Neural cell (in vitro differentiated cells): ENCODE results near the gene KCNIP3. TPM values are rescaled to one million over a fixed set of nuclear protein-coding genes. Genes with fewer than 3 reads are reported as not detected.

Experiments
- H2AFZ ChIP-seq: fragments of 200-600, 300-800 bp; sonication (generic), shearing (Covaris generic); 2 replicates; pipeline ENCODE4 v1.6.0; 2014; ENCODE audit warnings: low read depth, mild to moderate bottlenecking, antibody characterized with exemption, low read length, moderate library complexity
- H3F3A ChIP-seq: fragments of 200-600 bp; shearing (Covaris generic); 2 replicates; pipeline ENCODE4 v1.6.1; 2016; ENCODE audit warnings: mild to moderate bottlenecking, moderate library complexity, mixed read lengths, antibody characterized with exemption, low read length; ENCODE audit not compliant: insufficient read depth, poor library complexity, severe bottlenecking
- H3K27ac ChIP-seq: fragments of 200-600, 300-800 bp; sonication (generic), shearing (Covaris generic); 2 replicates; pipeline ENCODE4 v1.5.1; 2014; ENCODE audit warnings: mild to moderate bottlenecking, low read length, moderate library complexity
- H3K27me3 ChIP-seq: fragments of 300-800, 200-600 bp; sonication (generic), shearing (Covaris generic); 2 replicates; pipeline ENCODE4 v1.6.0; 2014; ENCODE audit warnings: mild to moderate bottlenecking, low read depth, low read length, moderate library complexity; ENCODE audit not compliant: insufficient read depth
- H3K36me3 ChIP-seq: fragments of 300-800, 200-600 bp; sonication (generic), shearing (Covaris generic); 2 replicates; pipeline ENCODE4 v1.5.1; 2014; ENCODE audit warnings: mild to moderate bottlenecking, antibody characterized with exemption, low read length, moderate library complexity; ENCODE audit not compliant: insufficient read depth
- H3K4me2 ChIP-seq: fragments of 300-800, 200-600 bp; sonication (generic), shearing (Covaris generic); 2 replicates; pipeline ENCODE4 v1.6.0; 2014; ENCODE audit warnings: mild to moderate bottlenecking, low read length
- H3K4me3 ChIP-seq: fragments of 300-800, 200-600 bp; sonication (generic), shearing (Covaris generic); 2 replicates; pipeline ENCODE4 v1.5.1; 2014; ENCODE audit warnings: mild to moderate bottlenecking, low read length, moderate library complexity
- H3K79me2 ChIP-seq: fragments of 200-600 bp; shearing (Covaris generic); replicated peaks from 2 replicates; pipeline ENCODE4 v1.6.0; 2014; ENCODE audit warnings: mild to moderate bottlenecking, low read length, moderate library complexity; ENCODE audit not compliant: insufficient read depth
- H3K9ac ChIP-seq: fragments of 300-800, 200-600 bp; sonication (generic), shearing (Covaris generic); 2 replicates; pipeline ENCODE4 v1.6.1; 2016; ENCODE audit warnings: mild to moderate bottlenecking, low read length, mixed read lengths
- H3K9me2 ChIP-seq: fragments of 200-600 bp; shearing (Covaris generic); 2 replicates; pipeline ENCODE4 v1.6.1; 2016; ENCODE audit warnings: mild to moderate bottlenecking, low read length, mixed read lengths; ENCODE audit not compliant: insufficient read depth
- H3K9me3 ChIP-seq: fragments of 200-600, 300-800 bp; sonication (generic), shearing (Covaris generic); 2 replicates; pipeline ENCODE4 v1.6.1; 2016; ENCODE audit warnings: mild to moderate bottlenecking, mixed run types, low read length, moderate library complexity, mixed read lengths
- H4K20me1 ChIP-seq: fragments of 200-600 bp; shearing (Covaris generic); 2 replicates; pipeline ENCODE4 v1.6.1; 2016; ENCODE audit warnings: mild to moderate bottlenecking, mixed run types; ENCODE audit not compliant: insufficient read depth
- EP300 ChIP-seq: fragments of 450-650 bp; conservative IDR thresholded peaks from 2 replicates; pipeline ENCODE4 v1.6.1; 2014; ENCODE audit warnings: antibody characterized with exemption, mild to moderate bottlenecking, moderate library complexity; ENCODE audit not compliant: poor library complexity, severe bottlenecking
- EZH2 ChIP-seq: fragments of 200-600, 300-800 bp; shearing (Covaris generic), sonication (generic); IDR thresholded peaks from 2 replicates; pipeline ENCODE4 v1.6.1; 2014; ENCODE audit warnings: antibody characterized with exemption, low read length, borderline replicate concordance, mild to moderate bottlenecking; ENCODE audit not compliant: insufficient read depth, poor library complexity, severe bottlenecking
- MXI1 ChIP-seq: fragments of 450-650 bp; conservative IDR thresholded peaks from 2 replicates; pipeline ENCODE4 v1.6.1; 2014; ENCODE audit warnings: antibody characterized with exemption, mild to moderate bottlenecking; ENCODE audit not compliant: poor library complexity, severe bottlenecking
- POLR2AphosphoS5 ChIP-seq: IDR thresholded peaks from 2 replicates; pipeline ENCODE4 v1.6.1; 2012
- RAD21 ChIP-seq: fragments of 450-650 bp; conservative IDR thresholded peaks from 2 replicates; pipeline ENCODE4 v1.6.1; 2014; ENCODE audit warnings: antibody characterized with exemption, mild to moderate bottlenecking, moderate library complexity
- SMC3 ChIP-seq: fragments of 450-650 bp; conservative IDR thresholded peaks from 2 replicates; pipeline ENCODE4 v1.6.1; 2014; ENCODE audit warnings: antibody characterized with exemption, mild to moderate bottlenecking, moderate library complexity; ENCODE audit not compliant: poor library complexity
- polyA plus RNA-seq: library from polyadenylated mRNA; depleted of rRNA; stranded (reverse); fragments of >200 nt; gene quantifications from 2 replicates; pipeline ENCODE4 v1.2.3, GENCODE V29; 2014
- TF ChIP-seq, protein P1 (sequence below): IDR thresholded peaks from 2 replicates; pipeline ENCODE4 v1.6.1; 2012; ENCODE audit warnings: borderline replicate concordance

Gene KCNIP3
- polyA plus RNA-seq, 1 donor from 2014 or later, result not detected

GRCh38 chr2:95350368-95350767 is 53.2 kb downstream of the KCNIP3 start:
- Histone ChIP-seq H3K36me3 (no peaks in the 10 kb centered on the region), H3F3A (no peaks in the 10 kb centered on the region), H2AFZ (no peak overlapping the region)

GRCh38 chr2:95350774-95351597 is 53.8 kb downstream of the KCNIP3 start:
- H3K4me2 ChIP-seq, result no peak overlapping the region
- no peak overlapping the region for H3K9ac ChIP-seq
- H2AFZ ChIP-seq, result no peak overlapping the region
- H3K9me3 ChIP-seq, result no peaks in the 10 kb centered on the region
- no peaks in the 10 kb centered on the region for H3K9me2 ChIP-seq
- no peaks in the 10 kb centered on the region for H3F3A ChIP-seq
- H3K36me3 ChIP-seq, result no peaks in the 10 kb centered on the region
- no peak overlapping the region for H3K27ac ChIP-seq
- no peak overlapping the region for H3K4me3 ChIP-seq
- H3K27me3 ChIP-seq, result peaks cover 26% of the 10 kb centered on the region
- TF ChIP-seq, protein P1, sequence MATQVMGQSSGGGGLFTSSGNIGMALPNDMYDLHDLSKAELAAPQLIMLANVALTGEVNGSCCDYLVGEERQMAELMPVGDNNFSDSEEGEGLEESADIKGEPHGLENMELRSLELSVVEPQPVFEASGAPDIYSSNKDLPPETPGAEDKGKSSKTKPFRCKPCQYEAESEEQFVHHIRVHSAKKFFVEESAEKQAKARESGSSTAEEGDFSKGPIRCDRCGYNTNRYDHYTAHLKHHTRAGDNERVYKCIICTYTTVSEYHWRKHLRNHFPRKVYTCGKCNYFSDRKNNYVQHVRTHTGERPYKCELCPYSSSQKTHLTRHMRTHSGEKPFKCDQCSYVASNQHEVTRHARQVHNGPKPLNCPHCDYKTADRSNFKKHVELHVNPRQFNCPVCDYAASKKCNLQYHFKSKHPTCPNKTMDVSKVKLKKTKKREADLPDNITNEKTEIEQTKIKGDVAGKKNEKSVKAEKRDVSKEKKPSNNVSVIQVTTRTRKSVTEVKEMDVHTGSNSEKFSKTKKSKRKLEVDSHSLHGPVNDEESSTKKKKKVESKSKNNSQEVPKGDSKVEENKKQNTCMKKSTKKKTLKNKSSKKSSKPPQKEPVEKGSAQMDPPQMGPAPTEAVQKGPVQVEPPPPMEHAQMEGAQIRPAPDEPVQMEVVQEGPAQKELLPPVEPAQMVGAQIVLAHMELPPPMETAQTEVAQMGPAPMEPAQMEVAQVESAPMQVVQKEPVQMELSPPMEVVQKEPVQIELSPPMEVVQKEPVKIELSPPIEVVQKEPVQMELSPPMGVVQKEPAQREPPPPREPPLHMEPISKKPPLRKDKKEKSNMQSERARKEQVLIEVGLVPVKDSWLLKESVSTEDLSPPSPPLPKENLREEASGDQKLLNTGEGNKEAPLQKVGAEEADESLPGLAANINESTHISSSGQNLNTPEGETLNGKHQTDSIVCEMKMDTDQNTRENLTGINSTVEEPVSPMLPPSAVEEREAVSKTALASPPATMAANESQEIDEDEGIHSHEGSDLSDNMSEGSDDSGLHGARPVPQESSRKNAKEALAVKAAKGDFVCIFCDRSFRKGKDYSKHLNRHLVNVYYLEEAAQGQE, result no peak
- TF ChIP-seq RAD21, result no peak
- no peak for TF ChIP-seq SMC3
- no peak for TF ChIP-seq POLR2AphosphoS5
- no peaks in the 10 kb centered on the region for H4K20me1 ChIP-seq
- H3K79me2 ChIP-seq, result no peaks in the 10 kb centered on the region

More at GRCh38 chr2:95350368-95350767, 53.2 kb downstream of the KCNIP3 start:
- no peak overlapping the region for H3K4me2 ChIP-seq
- peaks cover 32% of the 10 kb centered on the region for H3K27me3 ChIP-seq
- TF ChIP-seq MXI1, result no peak
- TF ChIP-seq EP300, result no peak
- TF ChIP-seq, protein P1, result no peak
- TF ChIP-seq EZH2, result no peak
- TF ChIP-seq POLR2AphosphoS5, result no peak
- no peak for TF ChIP-seq RAD21
- H3K4me3 ChIP-seq, result no peak overlapping the region
- no peaks in the 10 kb centered on the region for H3K79me2 ChIP-seq
- H3K9ac ChIP-seq, result no peak overlapping the region
- no peak overlapping the region for H3K27ac ChIP-seq
- no peaks in the 10 kb centered on the region for H3K9me3 ChIP-seq
- no peaks in the 10 kb centered on the region for H4K20me1 ChIP-seq
- H3K9me2 ChIP-seq, result no peaks in the 10 kb centered on the region
